OCI-LY1 (cell line): ENCODE data around the gene NCAPD3.

Source experiments
- CTCF ChIP-seq: fragments of 200-600 bp; sonication (generic), shearing (Covaris generic); IDR thresholded peaks from 2 replicates; pipeline ENCODE4 v1.5.1; 2017; ENCODE audit warnings: mild to moderate bottlenecking, antibody characterized with exemption, low read length, moderate library complexity, mixed read lengths
- EZH2 ChIP-seq: fragments of 200-600 bp; sonication (generic), shearing (Covaris generic); IDR thresholded peaks from 2 replicates; pipeline ENCODE4 v1.8.0; 2017; ENCODE audit warnings: borderline replicate concordance, mixed run types, mild to moderate bottlenecking, antibody characterized with exemption, low read length, moderate library complexity, mixed read lengths

- TF ChIP-seq CTCF, result no peak
- TF ChIP-seq EZH2, result no peak
These were observed 23.1 kb downstream of the NCAPD3 start for GRCh38 chr11:134200688-134201087.
